Stimulated activated CD8-positive, alpha-beta memory T cell treated with anti-CD3 and anti-CD28 coated beads, Interleukin-15, amount 100 ng/mL, for 4 hours (primary cell): ENCODE measurements around the gene NT5DC1.
"Not testable (repeated sequence)": the region's sequence is repeated elsewhere in the genome, so short reads cannot be mapped to it uniquely, and the experiment has no call there.

Experiments used
- DNase-seq, 2 donors: peaks; one replicate each; pipeline ENCODE4 v3.0.0-alpha.2; 2020; ENCODE audit warnings: low read depth in 2 of 2

Gene NT5DC1

GRCh38 chr6:116090251-116090650 lies 10.4 kb upstream of the NT5DC1 start:
- DNase-seq: no peak

GRCh38 chr6:116094041-116094440 lies 6.6 kb upstream of the NT5DC1 start:
- no peak for DNase-seq

GRCh38 chr6:116096048-116096759 lies 4.4 kb upstream of the NT5DC1 start:
- not testable (repeated sequence) for DNase-seq

- DNase-seq: no peak
Measured at GRCh38 chr6:116096979-116097816, 3.5 kb upstream of the NT5DC1 start.

- no peak for DNase-seq
Measured at GRCh38 chr6:116099036-116099435, 1.6 kb upstream of the NT5DC1 start.

- DNase-seq: peak in 1 of 2 donors; percentile 46
Measured at GRCh38 chr6:116101302-116101718, 657 bp downstream of the NT5DC1 start.

GRCh38 chr6:116101790-116102189 lies 1.1 kb downstream of the NT5DC1 start:
- DNase-seq: no peak

- DNase-seq: no peak
Measured at GRCh38 chr6:116102873-116103272, 2.2 kb downstream of the NT5DC1 start.

- no peak for DNase-seq
Measured at GRCh38 chr6:116104636-116105035, 4.0 kb downstream of the NT5DC1 start.

- no peak for DNase-seq
Measured at GRCh38 chr6:116105247-116105646, 4.6 kb downstream of the NT5DC1 start.

GRCh38 chr6:116106146-116106545 lies 5.5 kb downstream of the NT5DC1 start:
- DNase-seq: no peak

GRCh38 chr6:116108836-116109235 lies 8.2 kb downstream of the NT5DC1 start:
- DNase-seq: no peak

GRCh38 chr6:116111552-116112528 lies 11.2 kb downstream of the NT5DC1 start:
- DNase-seq: no peak

- DNase-seq: no peak
Measured at GRCh38 chr6:116113386-116113785, 12.7 kb downstream of the NT5DC1 start.

- no peak for DNase-seq
Measured at GRCh38 chr6:116115781-116116180, 15.1 kb downstream of the NT5DC1 start.

- no peak for DNase-seq
Measured at GRCh38 chr6:116118608-116119007, 18.0 kb downstream of the NT5DC1 start.

GRCh38 chr6:116120430-116120829 lies 19.8 kb downstream of the NT5DC1 start:
- no peak for DNase-seq

GRCh38 chr6:116126032-116126431 lies 25.4 kb downstream of the NT5DC1 start, which contains the start of gene COL10A1:
Gene COL10A1 (minus strand): TSS chr6:116126132. CDS start chr6:116125492, 640 bp downstream.
- no peak for DNase-seq

GRCh38 chr6:116127771-116128493 lies 27.3 kb downstream of the NT5DC1 start:
- DNase-seq: no peak

GRCh38 chr6:116133453-116133852 lies 32.8 kb downstream of the NT5DC1 start:
- no peak for DNase-seq

GRCh38 chr6:116136373-116136772 lies 35.7 kb downstream of the NT5DC1 start:
- no peak for DNase-seq
